GM19468 (cell line): ENCODE data around the gene KHDRBS2.
"Not testable (repeated sequence)": the region's sequence is repeated elsewhere in the genome, so short reads cannot be mapped to it uniquely, and the experiment has no call there.

Experiments used
- ATAC-seq: cut with Tn5 transposase; IDR thresholded peaks from one replicate; pipeline ENCODE4 v1.9.1; 2021; ENCODE audit warnings: mild to moderate bottlenecking, moderate library complexity, moderate number of reproducible peaks; ENCODE audit not compliant: unreplicated experiment; ENCODE audit errors: extremely low read depth

Gene KHDRBS2

GRCh38 chr6:61886608-61887259 lies 399.3 kb downstream of the KHDRBS2 start:
- ATAC-seq: no peak

GRCh38 chr6:61869632-61870400 lies 416.2 kb downstream of the KHDRBS2 start:
- ATAC-seq: no peak

GRCh38 chr6:61868507-61869080 lies 417.4 kb downstream of the KHDRBS2 start:
- ATAC-seq: no peak

- no peak for ATAC-seq
Observed at GRCh38 chr6:61867635-61868034, 418.4 kb downstream of the KHDRBS2 start.

- ATAC-seq: no peak
Observed at GRCh38 chr6:61857541-61857940, 428.5 kb downstream of the KHDRBS2 start.

GRCh38 chr6:61841958-61842357 lies 444.1 kb downstream of the KHDRBS2 start:
- ATAC-seq: no peak

- ATAC-seq: no peak
Observed at GRCh38 chr6:61835237-61835636, 450.8 kb downstream of the KHDRBS2 start.

GRCh38 chr6:61833176-61833755 lies 452.8 kb downstream of the KHDRBS2 start:
- ATAC-seq: no peak

GRCh38 chr6:61817716-61818115 lies 468.3 kb downstream of the KHDRBS2 start:
- no peak for ATAC-seq

GRCh38 chr6:61810047-61810446 lies 476.0 kb downstream of the KHDRBS2 start:
- ATAC-seq: no peak

GRCh38 chr6:61809004-61809595 lies 476.9 kb downstream of the KHDRBS2 start:
- ATAC-seq: no peak

- ATAC-seq: no peak
Observed at GRCh38 chr6:61787998-61788397, 498.0 kb downstream of the KHDRBS2 start.

- not testable (repeated sequence) for ATAC-seq
Observed at GRCh38 chr6:61769446-61769845, 516.6 kb downstream of the KHDRBS2 start.

- ATAC-seq: no peak
Observed at GRCh38 chr6:61755739-61756138, 530.3 kb downstream of the KHDRBS2 start.

GRCh38 chr6:61751986-61752385 lies 534.0 kb downstream of the KHDRBS2 start:
- no peak for ATAC-seq

GRCh38 chr6:61745994-61746393 lies 540.0 kb downstream of the KHDRBS2 start:
- no peak for ATAC-seq

- ATAC-seq: no peak
Observed at GRCh38 chr6:61711849-61712248, 574.2 kb downstream of the KHDRBS2 start.

- ATAC-seq: no peak
Observed at GRCh38 chr6:61688165-61688564, 597.9 kb downstream of the KHDRBS2 start.

GRCh38 chr6:61682562-61682961 lies 603.5 kb downstream of the KHDRBS2 start:
- no peak for ATAC-seq

GRCh38 chr6:61679625-61680024 lies 606.4 kb downstream of the KHDRBS2 start:
- ATAC-seq: no peak

GRCh38 chr6:61675734-61676133 lies 610.3 kb downstream of the KHDRBS2 start:
- no peak for ATAC-seq
